SH-SY5Y (cell line): ENCODE results near the gene NSG2.

Experiments used
- GATA2 ChIP-seq: IDR thresholded peaks from 2 replicates; pipeline ENCODE4 v1.6.1; 2011; ENCODE audit warnings: mild to moderate bottlenecking, low read depth, low read length
- GATA3 ChIP-seq: IDR thresholded peaks from 2 replicates; pipeline ENCODE4 v1.6.1; 2011; ENCODE audit warnings: low read depth, mild to moderate bottlenecking, low read length, moderate library complexity

- TF ChIP-seq GATA2, result no peak
- TF ChIP-seq GATA3, result no peak
Observed at GRCh38 chr5:174010365-174010764, 35.1 kb upstream of the NSG2 start.
